Activated CD8-positive, alpha-beta memory T cell treated with anti-CD3 and anti-CD28 coated beads, Interleukin-2, amount 50 U/mL, for 1 hour (primary cell): ENCODE measurements around the gene LRP4.

Experiments used
- DNase-seq: peaks from one replicate; pipeline ENCODE4 v3.0.0-alpha.2; 2020; ENCODE audit errors: extremely low read depth

The LRP4 gene

GRCh38 chr11:46918788-46919513 lies 601 bp upstream of the LRP4 start:
- no peak for DNase-seq

GRCh38 chr11:46917762-46918082 lies 628 bp downstream of the LRP4 start:
- no peak for DNase-seq

GRCh38 chr11:46917109-46917761 lies 1.1 kb downstream of the LRP4 start:
- DNase-seq = no peak

GRCh38 chr11:46916286-46917108 lies 1.9 kb downstream of the LRP4 start:
- no peak for DNase-seq

GRCh38 chr11:46914910-46915309 lies 3.4 kb downstream of the LRP4 start:
- no peak for DNase-seq

- no peak for DNase-seq
These were observed 4.0 kb downstream of the LRP4 start for GRCh38 chr11:46914363-46914762.

GRCh38 chr11:46913484-46913883 lies 4.9 kb downstream of the LRP4 start:
- no peak for DNase-seq

- DNase-seq = no peak
These were observed 5.7 kb downstream of the LRP4 start for GRCh38 chr11:46912526-46913150.

- DNase-seq = no peak
These were observed 10.7 kb downstream of the LRP4 start for GRCh38 chr11:46907606-46908005.

- DNase-seq = no peak
These were observed 11.7 kb downstream of the LRP4 start for GRCh38 chr11:46906609-46907041.

- DNase-seq = no peak
These were observed 12.5 kb downstream of the LRP4 start for GRCh38 chr11:46905806-46906205.

GRCh38 chr11:46903846-46904245 lies 14.5 kb downstream of the LRP4 start:
- DNase-seq = no peak

GRCh38 chr11:46902694-46903093 lies 15.7 kb downstream of the LRP4 start:
- DNase-seq = no peak

- DNase-seq = no peak
These were observed 17.2 kb downstream of the LRP4 start for GRCh38 chr11:46901156-46901555.

- no peak for DNase-seq
These were observed 18.1 kb downstream of the LRP4 start for GRCh38 chr11:46900091-46900746.

GRCh38 chr11:46899501-46900025 lies 18.8 kb downstream of the LRP4 start:
- no peak for DNase-seq

- no peak for DNase-seq
These were observed 19.8 kb downstream of the LRP4 start for GRCh38 chr11:46898396-46899095.

- DNase-seq = no peak
These were observed 21.5 kb downstream of the LRP4 start for GRCh38 chr11:46896719-46897406.

- no peak for DNase-seq
These were observed 22.5 kb downstream of the LRP4 start for GRCh38 chr11:46895821-46896220.

GRCh38 chr11:46894961-46895360 lies 23.4 kb downstream of the LRP4 start:
- DNase-seq = no peak
